Measurements from ENCODE around the gene MSRB1. TPM values are rescaled to one million over a fixed set of nuclear protein-coding genes. Genes with fewer than 3 reads are reported as not detected.
A peak's percentile ranks its signal among the peaks of the same experiment; 100 is the strongest.

Gene MSRB1
- total and polyA plus RNA-seq, 9 of the 15 experiments (the other 6 are each of a cell fraction or from before 2014, with no cell fraction given), result 5.4 to 33.7 (median 25.7) TPM

DNA sequence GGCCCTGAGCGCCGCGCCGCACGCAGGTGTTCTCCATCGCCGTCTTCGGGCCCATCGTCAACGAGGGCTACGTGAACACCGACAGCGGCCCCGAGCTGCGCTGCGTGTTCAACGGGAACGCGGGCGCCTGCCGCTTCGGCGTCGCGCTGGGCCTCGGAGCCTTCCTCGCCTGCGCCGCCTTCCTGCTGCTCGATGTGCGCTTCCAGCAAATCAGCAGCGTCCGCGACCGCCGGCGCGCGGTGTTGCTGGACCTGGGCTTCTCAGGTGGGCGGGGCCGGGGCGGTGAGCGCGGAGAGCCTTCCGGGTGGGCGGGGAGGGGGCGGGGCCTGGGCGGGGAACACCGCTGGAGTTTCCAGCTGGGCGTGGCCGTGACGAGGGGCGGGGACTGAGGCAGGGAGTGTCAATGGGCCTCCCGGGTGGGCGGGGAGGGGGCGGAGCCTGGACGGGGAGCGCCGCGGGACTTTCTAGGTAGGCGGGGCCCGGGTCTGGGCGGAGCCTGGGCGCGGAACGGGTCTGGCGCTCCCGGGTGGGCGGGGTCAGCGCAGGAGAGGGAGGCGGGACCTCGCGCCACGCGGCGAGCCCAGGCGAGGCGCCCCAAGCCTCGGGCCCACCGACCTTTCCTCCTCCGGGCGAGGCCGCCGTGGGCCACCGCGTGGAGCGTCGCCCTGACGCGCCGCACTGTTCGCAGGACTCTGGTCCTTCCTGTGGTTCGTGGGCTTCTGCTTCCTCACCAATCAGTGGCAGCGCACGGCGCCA, 49.1 kb upstream of the MSRB1 start (continued):
- no peak for TF ChIP-seq ARID2 (IDR thresholded peaks at IDR 0.05)
- peak; percentile 81 for TF ChIP-seq RBFOX2 (IDR thresholded peaks at IDR 0.05; ENCODE audit: low read depth, low read length)
- peak; percentile 79 for TF ChIP-seq SP1 (CRISPR knock-in tag; IDR thresholded peaks at IDR 0.05)
- TF ChIP-seq, protein P1, sequence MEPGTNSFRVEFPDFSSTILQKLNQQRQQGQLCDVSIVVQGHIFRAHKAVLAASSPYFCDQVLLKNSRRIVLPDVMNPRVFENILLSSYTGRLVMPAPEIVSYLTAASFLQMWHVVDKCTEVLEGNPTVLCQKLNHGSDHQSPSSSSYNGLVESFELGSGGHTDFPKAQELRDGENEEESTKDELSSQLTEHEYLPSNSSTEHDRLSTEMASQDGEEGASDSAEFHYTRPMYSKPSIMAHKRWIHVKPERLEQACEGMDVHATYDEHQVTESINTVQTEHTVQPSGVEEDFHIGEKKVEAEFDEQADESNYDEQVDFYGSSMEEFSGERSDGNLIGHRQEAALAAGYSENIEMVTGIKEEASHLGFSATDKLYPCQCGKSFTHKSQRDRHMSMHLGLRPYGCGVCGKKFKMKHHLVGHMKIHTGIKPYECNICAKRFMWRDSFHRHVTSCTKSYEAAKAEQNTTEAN (CRISPR knock-in tag; IDR thresholded peaks at IDR 0.05), result peak; percentile 83
- no peak for TF ChIP-seq XRCC3 (IDR thresholded peaks at IDR 0.05)
- TF ChIP-seq POLR2A (conservative IDR thresholded peaks at IDR 0.05), result peak; percentile 73
- TF ChIP-seq, protein P2, sequence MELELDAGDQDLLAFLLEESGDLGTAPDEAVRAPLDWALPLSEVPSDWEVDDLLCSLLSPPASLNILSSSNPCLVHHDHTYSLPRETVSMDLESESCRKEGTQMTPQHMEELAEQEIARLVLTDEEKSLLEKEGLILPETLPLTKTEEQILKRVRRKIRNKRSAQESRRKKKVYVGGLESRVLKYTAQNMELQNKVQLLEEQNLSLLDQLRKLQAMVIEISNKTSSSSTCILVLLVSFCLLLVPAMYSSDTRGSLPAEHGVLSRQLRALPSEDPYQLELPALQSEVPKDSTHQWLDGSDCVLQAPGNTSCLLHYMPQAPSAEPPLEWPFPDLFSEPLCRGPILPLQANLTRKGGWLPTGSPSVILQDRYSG (tag; conservative IDR thresholded peaks at IDR 0.05; ENCODE audit: low read depth), result peak; percentile 72; the same call in 1 of the 2 replicates
- no peak for TF ChIP-seq RFX7 (CRISPR knock-in tag; IDR thresholded peaks at IDR 0.05)
- TF ChIP-seq ZNF431 (CRISPR knock-in tag; IDR thresholded peaks at IDR 0.05), result peak; percentile 52; the same call in 1 of the 2 replicates
- no peak for TF ChIP-seq DMBX1 (CRISPR knock-in tag; IDR thresholded peaks at IDR 0.05; ENCODE audit: borderline replicate concordance)
- TF ChIP-seq GATA2 (CRISPR knock-in tag; IDR thresholded peaks at IDR 0.05), result no peak
- no peak for TF ChIP-seq DNMT1 (IDR thresholded peaks at IDR 0.05)
- TF ChIP-seq YBX1 (IDR thresholded peaks at IDR 0.05), result no peak
- TF ChIP-seq NR2C1 (IDR thresholded peaks at IDR 0.05), result no peak
- TF ChIP-seq NR2C1 (tag; IDR thresholded peaks at IDR 0.05), result no peak
- TF ChIP-seq, protein P3, sequence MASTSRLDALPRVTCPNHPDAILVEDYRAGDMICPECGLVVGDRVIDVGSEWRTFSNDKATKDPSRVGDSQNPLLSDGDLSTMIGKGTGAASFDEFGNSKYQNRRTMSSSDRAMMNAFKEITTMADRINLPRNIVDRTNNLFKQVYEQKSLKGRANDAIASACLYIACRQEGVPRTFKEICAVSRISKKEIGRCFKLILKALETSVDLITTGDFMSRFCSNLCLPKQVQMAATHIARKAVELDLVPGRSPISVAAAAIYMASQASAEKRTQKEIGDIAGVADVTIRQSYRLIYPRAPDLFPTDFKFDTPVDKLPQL (IDR thresholded peaks at IDR 0.05; ENCODE audit: extremely low read depth, insufficient read length), result no peak
- no peak for TF ChIP-seq ZKSCAN8 (CRISPR knock-in tag; IDR thresholded peaks at IDR 0.05)
- TF ChIP-seq BHLHE40 (IDR thresholded peaks at IDR 0.05; ENCODE audit: low read length), result no peak
- no peak for TF ChIP-seq CAMTA2 (CRISPR knock-in tag; conservative IDR thresholded peaks at IDR 0.05)
- no peak for TF ChIP-seq ZNF436 (CRISPR knock-in tag; IDR thresholded peaks at IDR 0.05)
- TF ChIP-seq ZNF217 (CRISPR knock-in tag; IDR thresholded peaks at IDR 0.05), result no peak
- TF ChIP-seq MED1 (CRISPR knock-in tag; IDR thresholded peaks at IDR 0.05; ENCODE audit: borderline replicate concordance), result no peak
- peak; percentile 62 for TF ChIP-seq CTBP1 (IDR thresholded peaks at IDR 0.05; ENCODE audit: borderline replicate concordance)
- TF ChIP-seq RAD51 (IDR thresholded peaks at IDR 0.05; ENCODE audit: borderline replicate concordance, low read depth), result no peak
- no peak for TF ChIP-seq ZC3H4 (CRISPR knock-in tag; IDR thresholded peaks at IDR 0.05; ENCODE audit: borderline replicate concordance)
- TF ChIP-seq, protein P4, sequence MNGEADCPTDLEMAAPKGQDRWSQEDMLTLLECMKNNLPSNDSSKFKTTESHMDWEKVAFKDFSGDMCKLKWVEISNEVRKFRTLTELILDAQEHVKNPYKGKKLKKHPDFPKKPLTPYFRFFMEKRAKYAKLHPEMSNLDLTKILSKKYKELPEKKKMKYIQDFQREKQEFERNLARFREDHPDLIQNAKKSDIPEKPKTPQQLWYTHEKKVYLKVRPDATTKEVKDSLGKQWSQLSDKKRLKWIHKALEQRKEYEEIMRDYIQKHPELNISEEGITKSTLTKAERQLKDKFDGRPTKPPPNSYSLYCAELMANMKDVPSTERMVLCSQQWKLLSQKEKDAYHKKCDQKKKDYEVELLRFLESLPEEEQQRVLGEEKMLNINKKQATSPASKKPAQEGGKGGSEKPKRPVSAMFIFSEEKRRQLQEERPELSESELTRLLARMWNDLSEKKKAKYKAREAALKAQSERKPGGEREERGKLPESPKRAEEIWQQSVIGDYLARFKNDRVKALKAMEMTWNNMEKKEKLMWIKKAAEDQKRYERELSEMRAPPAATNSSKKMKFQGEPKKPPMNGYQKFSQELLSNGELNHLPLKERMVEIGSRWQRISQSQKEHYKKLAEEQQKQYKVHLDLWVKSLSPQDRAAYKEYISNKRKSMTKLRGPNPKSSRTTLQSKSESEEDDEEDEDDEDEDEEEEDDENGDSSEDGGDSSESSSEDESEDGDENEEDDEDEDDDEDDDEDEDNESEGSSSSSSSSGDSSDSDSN (IDR thresholded peaks at IDR 0.05; ENCODE audit: borderline replicate concordance in 1 of 2, low read depth in 2 of 2, low read length in 2 of 2), result peak in 1 of 2 experiments; percentile 75; a peak in 1 of 4 replicates
- peak; percentile 40; the same call in 1 of the 2 replicates for TF ChIP-seq NBN (IDR thresholded peaks at IDR 0.05; ENCODE audit: low read depth)
